GM19324 (cell line): ENCODE measurements around the gene PDE4B.
"Not testable (repeated sequence)": the region's sequence is repeated elsewhere in the genome, so short reads cannot be mapped to it uniquely, and the experiment has no call there.

Source experiments
- ATAC-seq: cut with Tn5 transposase; IDR thresholded peaks from one replicate; pipeline ENCODE4 v1.9.1; 2021; ENCODE audit warnings: mild to moderate bottlenecking, moderate library complexity; ENCODE audit not compliant: unreplicated experiment, low FRiP score

PDE4B gene

DNA sequence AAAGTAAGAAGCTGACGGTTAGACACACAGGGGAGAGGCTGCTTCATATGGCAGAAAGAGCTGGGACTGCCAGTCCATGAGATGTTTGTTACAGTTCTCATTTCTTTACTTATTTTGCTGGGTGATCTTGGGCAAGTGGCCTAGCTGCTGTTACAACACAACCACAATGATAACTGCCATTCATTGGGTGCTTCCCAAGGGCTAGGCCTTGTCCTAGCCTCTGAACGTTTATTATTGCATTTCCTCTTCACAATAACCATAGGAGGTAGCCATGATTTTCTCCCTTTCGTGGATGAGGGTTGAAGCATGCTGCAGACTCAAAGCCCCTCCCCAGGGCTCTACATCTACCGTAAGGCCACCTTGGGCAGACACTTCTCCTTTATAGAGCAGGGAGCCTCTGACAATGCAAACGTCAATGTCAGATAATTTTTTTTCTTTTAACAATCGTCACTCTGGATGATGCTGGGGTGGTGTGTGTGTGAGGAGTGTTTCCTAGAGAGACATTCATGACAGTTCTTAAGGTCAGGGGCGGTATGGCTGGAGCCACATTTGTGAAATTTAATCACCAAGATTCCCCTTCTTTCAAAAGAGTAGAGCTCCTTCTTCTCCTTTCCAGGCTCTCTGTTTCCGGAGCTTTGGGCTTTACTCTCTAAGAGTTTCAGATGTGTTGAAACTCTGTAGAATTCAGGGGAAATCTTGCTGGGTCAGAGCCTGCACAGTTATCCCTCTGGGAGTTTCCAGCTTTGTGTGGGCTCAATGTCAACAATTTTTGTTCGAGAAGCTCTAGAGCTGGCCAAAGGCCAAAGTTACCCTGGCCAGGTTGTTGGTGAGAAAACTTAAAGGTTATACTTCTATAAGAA lies 602.7 kb downstream of the PDE4B start:
- no peak for ATAC-seq

DNA sequence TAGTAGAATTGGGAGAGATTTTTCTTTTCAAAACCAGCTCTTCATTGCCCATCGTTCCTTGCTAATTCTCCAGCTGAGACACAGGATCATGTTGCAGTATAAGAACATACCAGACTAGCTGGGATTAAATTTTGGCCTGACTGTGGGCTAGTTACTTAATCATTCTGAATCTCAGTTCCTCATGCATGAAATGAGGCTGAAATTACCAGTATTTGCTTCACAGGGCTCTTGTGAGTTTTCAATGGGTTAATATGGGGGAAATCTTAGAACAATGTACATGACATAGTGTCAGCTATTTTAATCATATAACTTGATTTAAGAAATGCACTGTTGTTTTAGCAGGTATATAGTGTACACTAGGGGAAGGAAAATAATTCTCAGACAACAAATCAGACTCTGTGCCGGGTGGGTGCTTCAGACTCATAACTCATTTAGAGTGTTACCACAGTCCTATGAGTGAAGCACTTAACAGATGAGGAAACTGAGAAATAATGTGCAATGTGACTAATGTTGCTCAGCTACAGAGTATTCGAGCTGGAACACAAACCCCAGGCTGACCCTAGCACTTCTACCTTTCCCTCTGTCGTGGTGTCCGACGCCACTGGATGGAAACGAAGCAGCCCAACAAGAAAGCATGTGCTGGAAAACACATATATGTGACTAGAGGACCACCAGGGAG lies 603.7 kb downstream of the PDE4B start:
- ATAC-seq, result peak; percentile 47

DNA sequence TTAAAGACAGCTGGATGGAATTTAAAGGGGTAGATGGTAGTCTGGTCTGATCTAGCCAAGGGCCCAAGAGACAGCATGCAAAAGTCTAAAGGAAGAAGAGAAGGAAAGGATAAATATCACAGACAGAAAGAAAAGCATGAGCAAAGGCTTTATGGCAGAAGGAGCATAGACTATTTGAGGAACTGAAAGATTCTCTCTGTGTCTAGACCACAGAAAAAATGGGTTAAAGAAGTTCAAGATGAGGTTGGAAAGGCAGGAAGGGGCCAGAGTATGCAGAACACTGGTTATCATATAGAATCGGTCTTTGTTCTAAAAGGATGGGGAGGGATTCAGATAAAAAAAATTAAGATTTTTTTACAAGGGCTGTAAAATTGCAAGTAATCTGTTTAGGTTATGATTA lies 604.5 kb downstream of the PDE4B start:
- ATAC-seq, result peak; percentile 27

DNA sequence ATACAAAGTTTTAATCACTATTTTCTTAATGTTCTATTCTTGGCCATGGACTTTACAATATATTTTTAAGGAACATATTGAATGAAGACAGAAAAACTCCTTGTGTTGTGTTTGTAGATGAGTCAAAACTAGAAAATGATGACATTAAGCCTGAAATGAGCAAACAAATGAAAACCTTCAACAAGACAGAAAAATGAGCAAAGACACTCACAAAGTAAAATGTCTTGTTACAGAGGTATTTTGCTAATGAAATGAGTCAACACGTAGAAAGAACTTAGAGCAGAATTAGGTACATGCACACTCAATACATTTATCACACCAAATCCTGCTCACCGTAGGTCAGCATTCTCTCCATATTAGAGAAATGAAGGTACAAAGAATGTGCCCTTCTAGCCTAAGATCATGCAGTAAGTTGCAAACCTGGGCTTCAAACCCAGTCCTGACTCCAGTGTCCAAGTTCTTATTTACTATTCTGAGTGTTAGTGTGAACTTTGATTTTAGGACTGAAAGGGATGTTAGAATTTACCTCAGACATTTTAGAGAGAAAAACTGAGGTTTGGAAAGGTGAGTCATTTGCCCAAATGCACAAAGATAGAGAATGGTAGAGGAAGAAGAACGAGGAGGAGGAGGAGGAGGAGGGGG lies 607.3 kb downstream of the PDE4B start:
- no peak for ATAC-seq

GRCh38 chr1:66400660-66401059 lies 608.0 kb downstream of the PDE4B start:
- no peak for ATAC-seq

DNA sequence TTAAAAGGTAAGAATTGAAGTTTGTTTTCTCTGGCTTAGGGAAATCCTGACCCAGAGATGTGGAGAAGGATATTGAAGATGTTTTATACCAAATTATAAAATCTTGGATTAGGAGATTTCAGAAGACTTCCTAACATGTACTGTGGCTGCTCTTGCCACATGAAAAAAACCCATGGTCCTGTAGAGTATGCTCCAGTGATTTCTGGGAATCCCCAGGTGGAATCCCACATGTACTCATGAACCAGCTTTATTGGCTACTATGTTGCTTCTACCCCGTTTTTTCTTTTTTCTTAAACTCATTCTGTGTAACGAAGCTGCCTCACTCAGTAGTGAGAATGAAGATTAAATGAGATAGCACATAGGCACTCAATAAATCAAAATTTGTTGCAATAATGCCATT lies 608.5 kb downstream of the PDE4B start:
- no peak for ATAC-seq

DNA sequence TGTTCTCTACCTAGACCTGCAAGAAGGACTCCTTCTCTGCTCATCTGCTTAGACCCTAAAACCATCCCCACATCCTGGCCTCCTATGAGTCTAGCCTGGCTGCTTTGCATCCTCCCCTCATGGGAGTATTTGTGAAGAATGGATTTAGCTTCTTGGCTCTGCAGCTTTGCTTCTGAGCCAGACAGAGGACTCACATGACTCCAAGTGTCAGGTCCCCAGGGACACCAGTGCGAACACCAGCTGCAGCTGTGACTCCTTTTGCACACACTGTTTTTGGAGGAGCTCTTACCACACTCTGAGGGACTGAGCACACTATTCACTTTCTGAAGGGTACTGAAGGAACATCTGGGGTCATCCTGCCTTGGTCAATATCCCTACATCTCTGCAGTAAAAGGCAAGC lies 609.5 kb downstream of the PDE4B start:
- peak; percentile 92 for ATAC-seq

DNA sequence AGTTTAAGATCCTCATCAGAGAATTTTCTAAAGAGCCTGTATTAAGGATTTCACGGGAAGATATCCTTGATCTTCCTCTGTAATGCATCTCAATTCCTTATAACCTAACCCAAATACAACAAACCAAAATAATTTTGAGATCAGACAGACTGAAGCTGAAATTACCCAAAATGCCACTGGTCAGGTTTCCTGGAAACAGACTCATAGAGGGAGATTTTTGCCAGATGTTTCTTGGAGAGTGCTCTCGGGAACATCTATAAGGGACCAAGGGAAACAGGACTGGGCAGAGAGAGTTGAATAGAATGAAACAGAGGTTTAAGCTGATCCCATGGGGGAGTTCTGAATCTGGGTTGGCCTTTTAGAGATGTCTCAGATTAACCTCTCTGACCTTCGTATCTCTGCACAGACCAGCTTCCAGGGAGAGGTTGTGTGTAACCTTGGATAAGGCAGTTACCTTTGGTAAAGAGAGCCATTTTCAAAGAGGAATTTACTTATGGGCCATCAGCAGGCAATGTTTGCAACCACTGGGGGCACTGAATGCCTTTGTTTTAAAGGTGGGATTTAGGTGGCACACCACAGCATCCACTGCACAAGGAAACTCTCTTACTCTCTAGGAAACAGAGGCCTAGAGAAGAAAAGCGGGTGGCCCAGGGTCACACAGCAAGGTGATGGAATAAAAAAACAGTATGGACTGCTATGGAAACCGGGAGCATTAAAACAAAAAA lies 610.5 kb downstream of the PDE4B start:
- no peak for ATAC-seq

GRCh38 chr1:66405061-66405460 lies 612.4 kb downstream of the PDE4B start:
- ATAC-seq, result no peak

DNA sequence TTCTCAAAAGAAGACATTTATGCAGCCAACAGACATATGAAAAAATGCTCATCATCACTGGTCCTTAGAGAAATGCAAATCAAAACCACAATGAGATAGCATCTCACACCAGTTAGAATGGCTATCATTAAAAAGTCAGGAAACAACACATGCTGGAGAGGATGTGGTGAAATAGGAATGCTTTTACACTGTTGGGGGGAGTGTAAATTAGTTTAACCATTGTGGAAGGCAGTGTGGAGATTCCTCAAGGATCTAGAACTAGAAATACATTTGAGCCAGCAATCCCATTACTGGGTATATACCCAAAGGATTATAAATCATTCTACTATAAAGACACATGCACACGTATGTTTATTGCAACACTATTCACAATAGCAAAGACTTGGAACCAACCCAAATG lies 618.8 kb downstream of the PDE4B start:
- not testable (repeated sequence) for ATAC-seq

DNA sequence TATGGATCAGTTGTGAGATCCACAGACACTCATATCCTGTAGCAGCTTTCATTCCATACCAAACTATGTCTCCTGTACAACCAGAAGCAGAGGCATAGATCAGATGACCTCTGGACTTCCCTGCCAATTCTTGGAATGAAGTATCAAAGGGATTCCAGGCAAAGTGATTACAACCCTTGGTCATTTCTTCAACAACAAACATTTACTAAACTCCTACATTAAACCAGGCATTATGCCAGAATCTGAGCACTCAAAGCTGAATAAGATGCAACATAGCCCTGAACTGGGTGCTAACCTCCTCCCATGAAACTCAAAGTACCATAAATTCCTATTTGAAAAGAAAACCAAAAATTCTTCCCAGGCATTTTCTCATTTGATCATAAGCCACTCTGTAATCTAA lies 620.0 kb downstream of the PDE4B start:
- ATAC-seq, result no peak

DNA sequence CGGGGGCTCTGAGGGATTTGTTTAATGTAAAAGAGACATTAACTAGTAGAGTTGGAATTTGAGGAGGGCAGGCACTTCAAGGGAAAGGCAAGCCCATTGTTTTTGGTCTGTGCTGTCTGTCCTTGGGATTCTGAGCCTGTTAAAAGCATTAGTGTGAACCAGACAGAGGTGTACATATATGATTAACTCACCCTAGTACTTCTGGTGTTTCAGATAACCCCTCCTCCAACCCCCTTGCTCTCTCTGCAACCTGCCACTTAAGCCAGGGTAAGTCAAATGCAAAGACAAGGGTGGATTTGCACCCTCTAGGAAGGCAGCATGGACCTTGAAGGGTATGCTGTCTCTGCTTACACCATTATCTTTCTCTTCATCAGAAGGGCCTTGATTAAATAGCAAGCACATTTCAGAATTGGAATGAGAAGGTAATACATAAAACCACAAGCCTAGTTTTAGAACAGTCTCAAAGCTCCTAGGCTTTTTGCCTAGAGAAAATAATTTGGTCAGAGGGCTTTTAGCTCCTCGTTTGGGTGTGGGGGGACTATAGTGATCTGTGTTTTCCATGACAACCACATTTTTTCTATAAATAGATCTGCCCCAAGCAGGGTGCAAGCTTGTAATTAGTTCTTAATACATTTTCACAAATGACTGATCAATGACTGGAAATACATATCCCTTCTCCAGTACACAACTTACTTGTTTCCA lies 620.6 kb downstream of the PDE4B start:
- peak; percentile 73 for ATAC-seq

- ATAC-seq, result no peak
Observed at GRCh38 chr1:66413838-66414175, 621.1 kb downstream of the PDE4B start.

DNA sequence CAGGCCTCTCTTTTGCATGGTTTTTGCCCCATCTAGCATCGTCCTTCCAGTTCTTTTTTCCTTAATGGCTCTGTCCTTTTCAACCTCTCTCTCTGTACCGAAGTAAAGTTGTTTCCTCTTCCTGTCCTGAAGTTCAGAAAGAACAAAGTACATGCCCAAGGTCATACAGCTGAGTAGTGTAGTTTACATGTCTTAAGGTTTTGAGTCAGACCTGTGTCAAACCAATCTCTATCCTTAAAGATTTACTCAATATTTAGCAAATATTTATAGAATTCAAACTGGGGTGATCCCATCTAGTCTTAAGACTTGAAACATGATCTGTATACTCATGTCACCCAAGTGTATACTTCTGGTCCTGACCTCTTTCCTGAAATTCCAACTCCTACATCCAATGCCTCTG lies 622.6 kb downstream of the PDE4B start:
- ATAC-seq, result no peak

GRCh38 chr1:66415866-66416265 lies 623.2 kb downstream of the PDE4B start:
- no peak for ATAC-seq

DNA sequence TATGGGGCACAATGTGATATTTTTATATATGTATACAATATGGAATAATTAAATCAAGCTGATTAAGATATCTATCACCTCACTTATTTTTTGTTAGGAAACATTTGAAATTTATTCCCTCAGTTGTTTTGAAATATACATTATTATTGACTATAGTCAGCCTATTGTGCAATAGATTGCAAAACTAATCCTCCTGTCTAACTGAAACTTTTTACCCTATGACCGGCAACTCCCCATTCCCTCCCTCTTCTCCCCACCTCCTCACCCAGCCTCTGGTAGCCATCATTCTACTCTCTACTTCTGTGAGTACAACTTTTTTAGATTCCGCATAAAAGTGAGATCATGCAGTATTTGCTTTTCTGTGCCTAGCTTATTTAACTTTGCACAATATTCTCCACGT lies 623.6 kb downstream of the PDE4B start:
- no peak for ATAC-seq

DNA sequence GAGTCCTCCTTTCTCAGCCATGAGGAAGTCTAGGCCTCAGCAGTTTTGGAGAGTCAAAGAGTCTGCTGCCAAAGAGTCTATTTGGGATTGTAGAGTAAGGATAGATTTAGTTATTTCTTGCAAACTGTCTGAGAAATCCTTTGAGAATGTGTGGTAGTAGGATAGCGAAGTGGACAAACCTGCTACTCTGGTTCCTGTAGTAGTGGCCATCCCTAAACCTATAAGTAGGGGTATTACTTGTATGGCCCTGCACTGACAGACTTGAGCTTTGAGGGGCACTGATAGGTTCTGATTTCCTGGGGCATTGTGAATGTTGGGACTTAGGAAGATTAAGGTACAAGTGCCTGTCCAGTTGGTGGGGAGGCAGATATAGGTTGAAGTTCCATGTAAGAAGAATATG lies 625.3 kb downstream of the PDE4B start:
- no peak for ATAC-seq

- ATAC-seq, result not testable (repeated sequence)
Observed at GRCh38 chr1:66420171-66420570, 627.5 kb downstream of the PDE4B start.

- not testable (repeated sequence) for ATAC-seq
Observed at GRCh38 chr1:66420906-66421305, 628.2 kb downstream of the PDE4B start.

DNA sequence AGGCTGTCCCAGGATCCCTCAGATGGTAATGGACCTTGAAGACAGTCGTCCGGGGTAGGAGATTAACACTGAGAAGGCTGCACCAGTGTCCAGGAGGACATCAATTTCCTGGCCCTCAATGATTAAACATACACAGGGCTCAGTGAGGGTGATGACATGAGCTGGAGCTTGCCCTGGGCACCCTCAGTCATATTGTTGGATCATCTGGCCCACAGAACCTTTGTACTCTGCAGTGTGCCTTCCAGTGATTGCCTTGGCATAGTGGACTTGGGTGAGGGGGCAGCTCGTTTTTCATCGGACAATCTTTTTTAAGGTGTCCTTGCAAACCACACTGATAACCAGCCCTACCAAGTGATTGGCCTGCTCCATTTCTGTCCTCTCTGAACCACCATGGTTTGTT lies 630.1 kb downstream of the PDE4B start:
- no peak for ATAC-seq
